ENCODE data around the gene NDST4.

The NDST4 gene

DNA sequence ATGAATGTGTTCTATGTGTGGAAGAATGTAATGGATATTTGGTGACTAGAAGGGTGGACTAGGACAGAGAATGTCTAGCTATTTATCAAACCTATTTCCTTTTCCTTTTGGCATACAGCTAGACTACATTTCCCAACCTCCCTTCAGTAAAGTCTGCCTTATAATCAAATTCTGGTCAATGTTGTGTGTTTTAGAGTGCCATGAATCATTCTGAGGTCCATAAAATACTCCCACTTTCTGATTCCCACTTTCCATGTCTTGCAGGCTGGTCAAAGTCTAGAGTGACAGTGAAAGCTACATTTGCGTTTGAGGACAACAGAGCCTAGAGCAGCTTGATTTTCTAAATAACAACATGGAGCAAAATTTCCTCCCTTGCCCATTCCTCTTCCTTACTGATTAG is 297.7 kb downstream of the NDST4 start:
- TF ChIP-seq, protein P1, sequence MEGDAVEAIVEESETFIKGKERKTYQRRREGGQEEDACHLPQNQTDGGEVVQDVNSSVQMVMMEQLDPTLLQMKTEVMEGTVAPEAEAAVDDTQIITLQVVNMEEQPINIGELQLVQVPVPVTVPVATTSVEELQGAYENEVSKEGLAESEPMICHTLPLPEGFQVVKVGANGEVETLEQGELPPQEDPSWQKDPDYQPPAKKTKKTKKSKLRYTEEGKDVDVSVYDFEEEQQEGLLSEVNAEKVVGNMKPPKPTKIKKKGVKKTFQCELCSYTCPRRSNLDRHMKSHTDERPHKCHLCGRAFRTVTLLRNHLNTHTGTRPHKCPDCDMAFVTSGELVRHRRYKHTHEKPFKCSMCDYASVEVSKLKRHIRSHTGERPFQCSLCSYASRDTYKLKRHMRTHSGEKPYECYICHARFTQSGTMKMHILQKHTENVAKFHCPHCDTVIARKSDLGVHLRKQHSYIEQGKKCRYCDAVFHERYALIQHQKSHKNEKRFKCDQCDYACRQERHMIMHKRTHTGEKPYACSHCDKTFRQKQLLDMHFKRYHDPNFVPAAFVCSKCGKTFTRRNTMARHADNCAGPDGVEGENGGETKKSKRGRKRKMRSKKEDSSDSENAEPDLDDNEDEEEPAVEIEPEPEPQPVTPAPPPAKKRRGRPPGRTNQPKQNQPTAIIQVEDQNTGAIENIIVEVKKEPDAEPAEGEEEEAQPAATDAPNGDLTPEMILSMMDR (IDR thresholded peaks at IDR 0.05) = no peak
- H3K4me1 ChIP-seq = no peaks in the 10 kb centered on the region
- H3K27ac ChIP-seq = no peak overlapping the region
- DNase-seq = no peak
- no peaks in the 10 kb centered on the region for H3K27me3 ChIP-seq
- intact Hi-C loops (cut with DNase I; ENCODE audit: low total_unique reads) = no loop called here
- H3K4me3 ChIP-seq = no peak overlapping the region
- no peaks in the 10 kb centered on the region for H3K9me3 ChIP-seq
- H3K36me3 ChIP-seq = no peaks in the 10 kb centered on the region

DNA sequence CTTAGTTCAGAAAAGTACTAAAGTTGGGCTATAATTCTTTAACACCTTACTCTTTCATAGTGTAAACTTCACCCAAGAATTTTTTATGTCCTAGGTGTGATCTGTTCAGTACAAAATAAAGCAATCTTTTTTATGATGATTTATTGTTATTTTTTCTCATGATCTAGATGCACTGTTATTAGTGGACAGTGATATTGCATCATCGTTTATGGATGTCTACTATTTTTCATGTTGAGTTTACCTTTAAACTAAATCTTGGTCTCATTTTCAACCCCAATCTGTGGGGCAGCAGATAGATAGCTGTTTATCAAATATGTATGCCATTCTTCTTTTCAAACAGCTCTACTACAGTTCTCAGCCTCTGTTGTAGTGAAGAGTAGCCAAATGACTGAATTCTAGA is 299.5 kb downstream of the NDST4 start:
- Histone ChIP-seq H3K9me3 (no peaks in the 10 kb centered on the region), H3K27ac (no peak overlapping the region), H3K36me3 (no peaks in the 10 kb centered on the region), H3K27me3 (no peaks in the 10 kb centered on the region), H3K4me1 (no peaks in the 10 kb centered on the region), H3K4me3 (no peak overlapping the region)
- intact Hi-C loops (cut with DNase I; ENCODE audit: low total_unique reads) = no loop called here
- TF ChIP-seq, protein P1 (IDR thresholded peaks at IDR 0.05) = no peak
- DNase-seq = no peak

DNA sequence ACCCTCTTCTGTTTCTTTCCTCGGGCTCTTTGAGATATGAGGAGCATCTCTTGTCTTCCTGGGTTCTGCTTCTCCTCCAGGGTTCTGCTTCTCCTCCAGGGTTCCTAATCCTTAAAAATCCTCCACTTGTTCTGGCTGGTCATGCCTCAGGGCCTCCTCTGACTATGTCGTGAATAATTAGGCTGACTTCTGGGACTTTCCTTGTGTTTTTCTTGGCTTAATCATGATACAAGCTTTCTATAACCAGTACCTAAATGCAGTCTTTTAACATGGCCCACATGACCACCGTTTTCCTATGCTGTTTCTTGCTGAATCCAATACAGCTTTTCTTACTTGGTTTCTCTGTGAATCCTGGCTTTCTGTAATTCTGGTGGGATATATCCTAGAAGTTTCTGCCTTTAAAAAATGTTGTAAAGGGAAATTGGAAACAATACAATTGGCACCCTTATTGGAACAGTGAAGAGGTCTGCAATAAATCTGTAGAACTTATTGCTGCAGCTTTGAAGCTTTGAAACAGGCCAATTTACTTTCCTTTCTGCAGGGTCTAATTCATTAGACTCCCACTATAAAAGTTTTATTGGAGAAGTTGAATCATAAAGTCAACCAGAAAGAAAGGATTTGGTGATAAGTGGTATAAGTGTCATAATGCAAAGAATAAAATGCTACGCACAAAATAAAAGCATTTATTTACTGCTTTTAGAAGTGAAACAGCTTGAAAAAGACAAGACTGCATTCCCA is 301.7 kb downstream of the NDST4 start:
- H3K27ac ChIP-seq = no peak overlapping the region
- TF ChIP-seq, protein P1 (IDR thresholded peaks at IDR 0.05) = no peak
- no peaks in the 10 kb centered on the region for H3K4me1 ChIP-seq
- H3K36me3 ChIP-seq = no peaks in the 10 kb centered on the region
- DNase-seq = no peak
- H3K9me3 ChIP-seq = no peaks in the 10 kb centered on the region
- intact Hi-C loops (cut with DNase I; ENCODE audit: low total_unique reads) = no loop called here
- H3K4me3 ChIP-seq = no peak overlapping the region
- H3K27me3 ChIP-seq = no peaks in the 10 kb centered on the region

DNA sequence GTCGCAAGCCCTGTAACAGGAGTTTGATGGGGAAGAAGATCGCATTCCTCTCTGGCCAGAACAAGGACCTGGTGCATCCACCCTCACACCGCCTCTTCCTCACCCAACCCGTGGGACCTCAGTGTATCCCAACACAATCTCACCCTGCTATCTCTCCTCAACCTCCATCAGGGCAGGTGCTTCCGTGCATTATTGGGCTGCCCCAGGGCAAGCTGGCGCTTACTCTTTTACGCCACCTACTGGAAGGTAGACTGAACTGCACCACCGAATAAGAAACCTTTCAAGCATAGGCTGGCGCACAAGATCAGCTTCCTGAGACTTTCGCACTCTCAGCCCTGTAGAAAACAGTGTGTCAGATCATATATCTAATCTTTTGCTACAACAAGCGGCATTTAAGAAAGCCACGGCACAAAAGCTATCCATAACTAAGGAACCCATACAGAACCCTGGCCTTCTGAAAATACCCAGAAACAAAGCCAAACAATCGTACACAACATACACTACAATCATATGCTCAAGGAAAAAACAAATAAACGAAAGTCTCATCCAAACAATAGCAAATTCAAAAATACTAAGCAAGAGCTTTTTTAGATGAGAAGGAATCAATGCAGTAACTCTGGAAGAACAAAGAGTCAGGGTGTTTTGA is 305.5 kb downstream of the NDST4 start:
- TF ChIP-seq, protein P1 (IDR thresholded peaks at IDR 0.05) = peak; percentile 27 to 45

DNA sequence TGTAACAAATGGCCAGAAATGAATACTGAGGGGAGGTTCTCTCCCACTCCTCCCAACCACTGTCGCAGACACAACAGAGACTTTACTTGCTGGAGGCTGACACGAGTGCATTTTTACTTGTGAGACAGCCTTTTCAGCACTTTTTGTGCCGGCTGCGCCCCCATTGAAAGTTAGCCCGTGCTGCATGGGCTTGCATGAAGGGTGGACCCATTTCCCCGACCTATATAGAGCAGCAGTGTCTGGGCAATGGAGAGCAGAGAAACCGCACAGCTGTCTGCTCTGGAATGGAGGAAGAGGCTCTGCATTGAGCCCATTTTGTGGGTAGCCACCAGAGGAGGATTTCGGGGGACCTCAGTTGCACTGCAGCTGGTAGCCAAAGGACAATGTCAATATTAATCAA is 306.1 kb downstream of the NDST4 start:
- H3K27me3 ChIP-seq = no peaks in the 10 kb centered on the region
- no peaks in the 10 kb centered on the region for H3K9me3 ChIP-seq
- H3K4me3 ChIP-seq = no peak overlapping the region
- H3K27ac ChIP-seq = no peak overlapping the region
- H3K4me1 ChIP-seq = no peaks in the 10 kb centered on the region
- intact Hi-C loops (cut with DNase I; ENCODE audit: low total_unique reads) = no loop called here
- no peaks in the 10 kb centered on the region for H3K36me3 ChIP-seq
- DNase-seq = no peak
- TF ChIP-seq, protein P1 (IDR thresholded peaks at IDR 0.05) = no peak

More for the DNA sequence above, 305.5 kb downstream of the NDST4 start:
- intact Hi-C loops (cut with DNase I; ENCODE audit: low total_unique reads) = no loop called here
- Histone ChIP-seq H3K36me3 (no peaks in the 10 kb centered on the region), H3K27ac (no peak overlapping the region), H3K27me3 (no peaks in the 10 kb centered on the region), H3K4me1 (no peaks in the 10 kb centered on the region), H3K4me3 (no peak overlapping the region), H3K9me3 (no peaks in the 10 kb centered on the region)
- DNase-seq = no peak
